Karpas-422 (cell line): ENCODE results near the gene WDR19. TPM values are rescaled to one million over a fixed set of nuclear protein-coding genes. Genes with fewer than 3 reads are reported as not detected.
A peak's percentile ranks its signal among the peaks of the same experiment; 100 is the strongest.

Experiments used
- DNase-seq: peaks from one replicate; pipeline ENCODE4 v3.0.0-alpha.2; 2015
- H2AFZ ChIP-seq: fragments of 200-600 bp; sonication (generic); 2 replicates; pipeline ENCODE4 v1.6.1; 2014; ENCODE audit warnings: antibody characterized with exemption, low read length, mixed read lengths
- H3K27ac ChIP-seq: fragments of 200-600 bp; sonication (generic); 2 replicates; pipeline ENCODE4 v1.5.1; 2014; ENCODE audit warnings: mild to moderate bottlenecking, low read length, moderate library complexity
- H3K27me3 ChIP-seq: fragments of 200-600 bp; sonication (generic); 2 replicates; pipeline ENCODE4 v1.6.1; 2014; ENCODE audit warnings: low read length, mixed read lengths
- H3K36me3 ChIP-seq: fragments of 200-600 bp; sonication (generic); 2 replicates; pipeline ENCODE4 v1.6.1; 2014; ENCODE audit warnings: low read length, mixed read lengths; ENCODE audit not compliant: insufficient read depth
- H3K4me1 ChIP-seq: fragments of 200-600 bp; sonication (generic); 2 replicates; pipeline ENCODE4 v1.6.1; 2014; ENCODE audit warnings: mild to moderate bottlenecking, low read length, mixed read lengths
- H3K4me2 ChIP-seq: fragments of 200-600 bp; sonication (generic); 2 replicates; pipeline ENCODE4 v1.6.1; 2014; ENCODE audit warnings: low read length, low read depth, mild to moderate bottlenecking; ENCODE audit not compliant: poor library complexity, severe bottlenecking
- H3K4me3 ChIP-seq: fragments of 200-600 bp; sonication (generic); 2 replicates; pipeline ENCODE4 v1.5.1; 2014; ENCODE audit warnings: mild to moderate bottlenecking, antibody characterized with exemption, low read length, mixed read lengths
- H3K79me2 ChIP-seq: fragments of 200-600 bp; sonication (generic); 2 replicates; pipeline ENCODE4 v1.6.1; 2014; ENCODE audit warnings: mild to moderate bottlenecking, low read length, mixed read lengths
- H3K9ac ChIP-seq: fragments of 200-600 bp; sonication (generic); 2 replicates; pipeline ENCODE4 v1.6.0; 2014; ENCODE audit warnings: low read length
- H3K9me2 ChIP-seq: fragments of 200-600 bp; sonication (generic), shearing (Covaris generic); replicated peaks from 2 replicates; pipeline ENCODE4 v1.6.0; 2014; ENCODE audit warnings: mild to moderate bottlenecking, low read length, moderate library complexity; ENCODE audit not compliant: insufficient read depth
- H3K9me3 ChIP-seq: fragments of 300-700, 200-600 bp; sonication (generic); 2 replicates; pipeline ENCODE4 v1.6.1; 2014; ENCODE audit warnings: low read length, mixed read lengths
- H4K20me1 ChIP-seq: fragments of 200-600 bp; sonication (generic); 2 replicates; pipeline ENCODE4 v1.6.1; 2014; ENCODE audit warnings: mild to moderate bottlenecking, antibody characterized with exemption, low read length, low read depth; ENCODE audit not compliant: insufficient read depth
- total RNA-seq: library from RNA; depleted of rRNA; stranded (reverse); fragments of >200 nt; shearing (Covaris generic); gene quantifications from 2 replicates; pipeline ENCODE4 v1.2.3, GENCODE V29; 2014; ENCODE audit warnings: low replicate concordance

WDR19 gene
- total RNA-seq, 1 experiment from 2014 or later, result 160 TPM

DNA sequence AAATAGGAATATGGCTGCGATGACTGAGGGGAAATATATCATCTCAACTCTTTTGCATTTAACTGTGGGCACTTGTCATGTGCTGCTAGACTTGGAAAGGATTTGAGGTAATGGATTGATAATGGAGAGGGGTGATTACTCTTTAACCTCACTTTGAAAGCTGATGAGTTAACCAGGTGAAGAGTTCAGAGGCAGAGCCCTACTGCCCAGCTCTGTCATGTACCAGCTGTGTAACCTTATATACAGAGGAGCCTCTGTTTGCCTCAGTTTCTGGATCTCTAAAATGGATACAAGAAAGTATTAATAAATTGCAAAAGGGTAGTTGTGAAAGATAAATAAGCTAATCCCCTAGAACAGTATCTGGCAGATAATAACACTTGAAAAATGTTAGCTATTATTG lies 51.5 kb downstream of the WDR19 start:
- no peak overlapping the region for H3K27ac ChIP-seq
- H3K4me1 ChIP-seq, result peaks cover 22% of the 10 kb centered on the region
- no peaks in the 10 kb centered on the region for H4K20me1 ChIP-seq
- H3K9me3 ChIP-seq, result no peaks in the 10 kb centered on the region
- no peak for DNase-seq
- no peak overlapping the region for H3K9ac ChIP-seq
- no peaks in the 10 kb centered on the region for H3K27me3 ChIP-seq
- peaks cover 39% of the 10 kb centered on the region for H3K36me3 ChIP-seq
- no peak overlapping the region for H2AFZ ChIP-seq
- H3K79me2 ChIP-seq, result no peaks in the 10 kb centered on the region
- H3K9me2 ChIP-seq, result no peaks in the 10 kb centered on the region
- no peak overlapping the region for H3K4me3 ChIP-seq
- no peak overlapping the region for H3K4me2 ChIP-seq

DNA sequence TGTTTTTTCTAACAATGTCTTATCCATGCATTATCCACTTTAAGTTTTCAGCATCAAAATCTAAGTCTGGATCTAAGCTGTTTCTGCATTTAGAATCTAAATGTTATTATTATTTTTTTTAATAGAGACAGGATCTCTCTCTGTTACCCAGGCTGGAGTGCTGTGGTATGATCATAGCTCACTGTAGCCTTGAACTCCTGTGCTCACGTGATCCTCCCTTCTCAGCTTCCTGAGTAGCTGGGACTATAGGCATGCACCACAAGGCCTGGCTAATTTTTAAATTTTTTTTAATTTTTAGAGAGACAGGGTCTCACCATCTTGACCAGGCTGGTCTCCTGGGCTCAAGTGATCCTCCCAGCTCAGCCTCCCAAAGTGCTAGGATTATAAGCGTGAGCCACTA lies 52.7 kb downstream of the WDR19 start:
- H3K36me3 ChIP-seq, result peaks cover 39% of the 10 kb centered on the region
- H3K4me2 ChIP-seq, result no peak overlapping the region
- no peak overlapping the region for H3K4me3 ChIP-seq
- no peak overlapping the region for H3K27ac ChIP-seq
- DNase-seq, result no peak
- no peaks in the 10 kb centered on the region for H3K79me2 ChIP-seq
- no peaks in the 10 kb centered on the region for H4K20me1 ChIP-seq
- peaks cover 18% of the 10 kb centered on the region for H3K4me1 ChIP-seq
- no peaks in the 10 kb centered on the region for H3K9me2 ChIP-seq
- no peaks in the 10 kb centered on the region for H3K9me3 ChIP-seq
- H2AFZ ChIP-seq, result no peak overlapping the region
- H3K27me3 ChIP-seq, result no peaks in the 10 kb centered on the region
- H3K9ac ChIP-seq, result no peak overlapping the region

DNA sequence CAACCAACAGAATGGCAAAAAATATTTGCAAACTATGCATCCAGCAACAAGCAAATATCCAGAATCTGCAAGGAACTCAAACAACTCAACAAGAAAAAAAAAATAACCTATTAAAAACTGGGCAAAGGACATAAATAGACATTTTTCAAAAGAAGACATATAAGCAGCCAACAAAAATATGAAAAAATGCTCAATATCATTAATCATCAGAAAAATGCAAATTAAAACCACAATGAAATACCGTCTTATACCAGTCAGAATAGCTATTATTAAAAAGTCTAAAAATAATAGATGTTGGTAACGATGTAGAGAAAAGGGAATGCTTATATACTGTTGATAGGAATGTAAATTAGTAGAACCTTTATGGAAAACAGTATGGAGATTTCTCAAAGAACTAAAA lies 53.4 kb downstream of the WDR19 start:
- H3K4me1 ChIP-seq, result peaks cover 12% of the 10 kb centered on the region
- H3K27ac ChIP-seq, result peak overlapping the region; percentile 25; the same call in 1 of the 2 replicates
- H3K79me2 ChIP-seq, result no peaks in the 10 kb centered on the region
- H3K27me3 ChIP-seq, result no peaks in the 10 kb centered on the region
- H3K9me3 ChIP-seq, result no peaks in the 10 kb centered on the region
- H3K9me2 ChIP-seq, result no peaks in the 10 kb centered on the region
- no peak for DNase-seq
- H2AFZ ChIP-seq, result no peak overlapping the region
- H3K4me3 ChIP-seq, result no peak overlapping the region
- no peak overlapping the region for H3K4me2 ChIP-seq
- H4K20me1 ChIP-seq, result no peaks in the 10 kb centered on the region
- H3K9ac ChIP-seq, result no peak overlapping the region
- H3K36me3 ChIP-seq, result peaks cover 42% of the 10 kb centered on the region

DNA sequence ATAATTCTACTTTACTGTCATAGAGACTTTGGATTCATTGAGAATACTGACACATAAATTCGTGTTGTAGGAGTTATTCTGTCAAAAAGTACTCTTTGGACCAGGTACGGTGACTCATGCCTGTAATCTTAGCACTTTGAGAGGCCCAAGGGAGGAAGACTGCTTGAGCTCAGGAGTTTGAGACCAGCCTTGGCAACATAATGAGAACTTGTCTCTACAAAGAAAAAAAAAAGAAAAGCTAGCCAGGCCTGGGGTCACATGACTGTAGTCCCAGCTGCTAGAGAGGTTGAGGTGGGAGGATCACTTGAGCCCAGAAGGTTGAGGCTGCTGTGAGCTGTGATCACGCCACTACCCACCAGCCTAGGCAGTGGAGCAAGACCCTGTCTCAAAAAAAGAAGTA lies 54.9 kb downstream of the WDR19 start:
- Histone ChIP-seq H3K4me2 (no peak overlapping the region), H3K9me3 (no peaks in the 10 kb centered on the region), H3K4me3 (no peak overlapping the region), H3K27me3 (no peaks in the 10 kb centered on the region), H2AFZ (no peak overlapping the region), H4K20me1 (no peaks in the 10 kb centered on the region), H3K36me3 (peaks cover 38% of the 10 kb centered on the region), H3K9ac (no peak overlapping the region), H3K9me2 (no peaks in the 10 kb centered on the region), H3K4me1 (peaks cover 12% of the 10 kb centered on the region), H3K79me2 (no peaks in the 10 kb centered on the region), H3K27ac (no peak overlapping the region)
- no peak for DNase-seq

DNA sequence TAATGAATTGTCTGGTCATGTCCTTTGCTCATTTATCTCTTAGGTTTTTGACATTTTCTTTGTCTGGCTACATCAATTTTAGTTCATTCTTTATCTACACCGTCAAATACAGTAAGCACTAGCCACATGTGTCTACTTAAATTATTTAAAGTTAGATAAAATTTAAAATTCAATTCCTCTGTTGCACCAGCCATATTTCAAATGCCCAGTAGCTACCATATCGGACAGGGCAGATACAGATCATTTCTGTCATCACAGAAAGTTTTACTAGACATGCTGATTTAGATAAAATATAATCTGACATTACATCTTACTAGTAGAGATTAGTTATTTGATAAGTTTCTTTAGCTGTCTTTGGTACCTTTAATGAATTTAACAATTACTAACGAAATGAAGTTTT lies 61.1 kb downstream of the WDR19 start:
- peaks cover 19% of the 10 kb centered on the region for H3K36me3 ChIP-seq
- H2AFZ ChIP-seq, result no peak overlapping the region
- H3K9me3 ChIP-seq, result no peaks in the 10 kb centered on the region
- no peak for DNase-seq
- H4K20me1 ChIP-seq, result no peaks in the 10 kb centered on the region
- no peak overlapping the region for H3K4me2 ChIP-seq
- no peak overlapping the region for H3K4me3 ChIP-seq
- no peaks in the 10 kb centered on the region for H3K27me3 ChIP-seq
- H3K9me2 ChIP-seq, result no peaks in the 10 kb centered on the region
- no peaks in the 10 kb centered on the region for H3K79me2 ChIP-seq
- no peaks in the 10 kb centered on the region for H3K4me1 ChIP-seq
- H3K27ac ChIP-seq, result no peak overlapping the region
- no peak overlapping the region for H3K9ac ChIP-seq

DNA sequence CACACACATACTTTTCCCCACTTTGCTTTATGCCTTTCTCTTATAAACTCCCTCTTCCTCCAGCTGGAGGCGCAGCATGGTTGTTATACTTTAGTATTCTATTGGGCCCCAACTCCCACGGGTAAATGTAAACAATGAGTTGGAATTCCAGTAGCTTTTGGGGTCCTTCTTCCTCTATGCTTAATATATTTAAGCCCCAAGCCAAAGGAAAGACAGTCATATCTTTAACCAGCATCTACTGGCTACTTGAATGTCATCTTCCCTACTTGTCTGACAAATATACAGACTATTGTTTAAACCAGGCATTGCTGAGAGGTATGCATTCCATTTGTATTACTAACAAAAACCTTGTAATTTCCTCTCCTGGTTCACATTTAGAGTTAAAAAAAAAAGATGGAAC lies 72.9 kb downstream of the WDR19 start:
- Histone ChIP-seq H4K20me1 (no peaks in the 10 kb centered on the region), H3K36me3 (peaks cover 5% of the 10 kb centered on the region), H3K4me3 (no peak overlapping the region), H3K9me3 (no peaks in the 10 kb centered on the region), H3K79me2 (no peaks in the 10 kb centered on the region), H3K9me2 (no peaks in the 10 kb centered on the region), H3K4me1 (no peaks in the 10 kb centered on the region), H2AFZ (no peak overlapping the region), H3K9ac (no peak overlapping the region), H3K4me2 (no peak overlapping the region), H3K27me3 (no peaks in the 10 kb centered on the region), H3K27ac (no peak overlapping the region)
- no peak for DNase-seq

DNA sequence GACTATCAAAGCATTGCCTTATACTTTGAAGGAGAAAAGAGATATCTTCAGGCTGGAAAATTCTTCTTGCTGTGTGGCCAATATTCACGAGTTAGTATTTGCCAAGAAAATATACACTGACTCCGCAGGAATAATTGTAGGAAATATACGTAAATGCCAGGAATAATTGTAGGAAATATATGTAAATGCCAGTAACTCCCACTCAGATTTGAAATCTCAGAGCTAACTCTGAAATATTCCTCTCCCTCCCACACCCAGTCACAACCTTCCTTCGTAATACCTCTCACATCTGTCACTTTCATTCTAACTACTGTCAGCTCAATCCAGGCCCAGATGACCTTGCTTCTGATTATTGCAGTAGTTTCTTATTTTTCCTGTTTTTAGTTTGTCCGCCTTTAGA lies 73.5 kb downstream of the WDR19 start:
- Histone ChIP-seq H2AFZ (no peak overlapping the region), H3K4me3 (no peak overlapping the region), H3K9ac (no peak overlapping the region), H3K79me2 (no peaks in the 10 kb centered on the region), H3K4me1 (no peaks in the 10 kb centered on the region), H4K20me1 (no peaks in the 10 kb centered on the region), H3K36me3 (peaks cover 5% of the 10 kb centered on the region), H3K9me2 (no peaks in the 10 kb centered on the region), H3K4me2 (no peak overlapping the region), H3K27me3 (no peaks in the 10 kb centered on the region), H3K9me3 (no peaks in the 10 kb centered on the region), H3K27ac (no peak overlapping the region)
- no peak for DNase-seq

DNA sequence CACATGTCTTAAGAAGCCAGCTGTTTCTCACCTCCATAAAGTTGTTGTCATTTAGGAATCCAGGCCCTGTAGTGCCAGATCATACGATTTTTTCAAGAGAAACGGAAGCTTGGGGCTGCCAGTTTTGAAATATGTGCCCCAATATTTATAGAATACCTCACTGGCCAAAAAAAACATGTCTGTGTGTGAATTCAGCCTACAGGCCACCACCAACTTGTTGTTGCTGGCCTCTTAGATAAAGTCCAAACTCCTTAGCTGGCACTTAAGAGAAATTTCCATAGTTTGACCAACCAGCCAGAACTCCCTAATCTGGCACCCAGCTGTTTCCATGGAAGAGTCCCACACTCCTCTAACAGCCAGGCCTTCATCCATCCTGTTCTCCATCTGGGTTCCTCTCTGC lies 74.1 kb downstream of the WDR19 start:
- Histone ChIP-seq H3K4me1 (no peaks in the 10 kb centered on the region), H3K9me2 (no peaks in the 10 kb centered on the region), H3K79me2 (no peaks in the 10 kb centered on the region), H2AFZ (no peak overlapping the region), H3K27me3 (no peaks in the 10 kb centered on the region), H3K9me3 (no peaks in the 10 kb centered on the region), H3K36me3 (peaks cover 8% of the 10 kb centered on the region), H3K27ac (no peak overlapping the region), H3K4me2 (no peak overlapping the region), H4K20me1 (no peaks in the 10 kb centered on the region), H3K4me3 (no peak overlapping the region), H3K9ac (no peak overlapping the region)
- no peak for DNase-seq
